Measurements from ENCODE around the gene RPL27A. TPM values are rescaled to one million over a fixed set of nuclear protein-coding genes. Genes with fewer than 3 reads are reported as not detected.
A peak's percentile ranks its signal among the peaks of the same experiment; 100 is the strongest.

RPL27A gene
- 100 to 1,000 TPM; 635 to 791 (median 757) TPM for total RNA-seq

DNA sequence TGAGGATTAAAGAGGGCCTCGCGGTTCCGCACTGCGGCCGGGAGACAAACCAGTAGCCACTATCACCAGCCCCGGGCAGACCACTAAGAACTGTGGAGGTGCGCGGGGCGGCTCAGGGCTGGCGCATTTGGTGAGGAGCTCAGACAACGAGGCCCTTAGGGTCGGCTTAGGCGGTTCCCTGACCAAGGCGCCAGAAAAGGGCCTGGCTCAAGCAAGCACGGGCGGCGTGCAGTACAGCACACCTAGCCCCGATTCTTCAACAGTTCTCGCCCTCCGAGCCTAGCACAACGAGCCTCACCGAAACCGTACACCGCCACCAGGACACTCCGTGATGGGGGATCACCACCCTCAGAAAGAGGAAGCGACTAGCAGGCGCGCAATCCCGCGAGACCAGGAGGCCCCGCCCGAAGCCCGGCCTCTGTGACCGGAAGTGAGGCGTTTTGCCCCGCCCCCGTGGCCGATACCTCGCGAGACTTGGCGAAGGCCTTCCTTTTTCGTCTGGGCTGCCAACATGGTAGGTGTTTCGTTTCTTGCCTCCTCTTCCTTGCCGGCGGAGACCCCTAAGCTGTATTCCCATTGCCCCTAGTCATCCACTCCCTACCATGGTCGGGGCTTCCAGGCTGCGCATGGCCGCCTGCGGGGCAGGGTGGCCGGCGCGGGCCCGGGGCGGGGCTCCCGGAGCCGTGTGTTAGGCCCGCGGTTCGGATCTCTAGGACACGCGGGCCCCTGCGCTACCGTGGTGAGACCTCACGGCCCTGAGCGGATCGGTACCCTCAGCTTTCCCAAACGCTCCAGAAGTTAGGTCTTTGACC is at the start of gene RPL27A, which contains the start of gene TRIM66:
RPL27A (plus strand) TSS at position 490 of the 812 bp plus-strand sequence; CDS start at position 512, 22 bp downstream.
TRIM66 (minus strand) TSS at position 363 of the 812 bp plus-strand sequence. CDS start 10,391 bp downstream, outside the sequence.
- DNase-seq (ENCODE audit: low spot score) = peak; percentile 97
- TF ChIP-seq, protein P1, sequence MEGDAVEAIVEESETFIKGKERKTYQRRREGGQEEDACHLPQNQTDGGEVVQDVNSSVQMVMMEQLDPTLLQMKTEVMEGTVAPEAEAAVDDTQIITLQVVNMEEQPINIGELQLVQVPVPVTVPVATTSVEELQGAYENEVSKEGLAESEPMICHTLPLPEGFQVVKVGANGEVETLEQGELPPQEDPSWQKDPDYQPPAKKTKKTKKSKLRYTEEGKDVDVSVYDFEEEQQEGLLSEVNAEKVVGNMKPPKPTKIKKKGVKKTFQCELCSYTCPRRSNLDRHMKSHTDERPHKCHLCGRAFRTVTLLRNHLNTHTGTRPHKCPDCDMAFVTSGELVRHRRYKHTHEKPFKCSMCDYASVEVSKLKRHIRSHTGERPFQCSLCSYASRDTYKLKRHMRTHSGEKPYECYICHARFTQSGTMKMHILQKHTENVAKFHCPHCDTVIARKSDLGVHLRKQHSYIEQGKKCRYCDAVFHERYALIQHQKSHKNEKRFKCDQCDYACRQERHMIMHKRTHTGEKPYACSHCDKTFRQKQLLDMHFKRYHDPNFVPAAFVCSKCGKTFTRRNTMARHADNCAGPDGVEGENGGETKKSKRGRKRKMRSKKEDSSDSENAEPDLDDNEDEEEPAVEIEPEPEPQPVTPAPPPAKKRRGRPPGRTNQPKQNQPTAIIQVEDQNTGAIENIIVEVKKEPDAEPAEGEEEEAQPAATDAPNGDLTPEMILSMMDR (IDR thresholded peaks at IDR 0.05) = no peak
- peak; percentile 97 for ATAC-seq (ENCODE audit: low FRiP score)

GRCh38 chr11:8634498-8634897 is 48.1 kb upstream of the RPL27A start:
- DNase-seq (ENCODE audit: low spot score) = no peak
- TF ChIP-seq, protein P1 (IDR thresholded peaks at IDR 0.05) = no peak
- ATAC-seq (ENCODE audit: low FRiP score) = no peak

- ATAC-seq (ENCODE audit: low FRiP score) = no peak
- no peak for DNase-seq (ENCODE audit: low spot score)
- TF ChIP-seq, protein P1 (IDR thresholded peaks at IDR 0.05) = no peak
These were observed 46.5 kb upstream of the RPL27A start for GRCh38 chr11:8636127-8636526.

- TF ChIP-seq, protein P1 (IDR thresholded peaks at IDR 0.05) = no peak
- ATAC-seq (ENCODE audit: low FRiP score) (no peak), DNase-seq (ENCODE audit: low spot score) (no peak)
These were observed 44.3 kb upstream of the RPL27A start for GRCh38 chr11:8638300-8638699.

DNA sequence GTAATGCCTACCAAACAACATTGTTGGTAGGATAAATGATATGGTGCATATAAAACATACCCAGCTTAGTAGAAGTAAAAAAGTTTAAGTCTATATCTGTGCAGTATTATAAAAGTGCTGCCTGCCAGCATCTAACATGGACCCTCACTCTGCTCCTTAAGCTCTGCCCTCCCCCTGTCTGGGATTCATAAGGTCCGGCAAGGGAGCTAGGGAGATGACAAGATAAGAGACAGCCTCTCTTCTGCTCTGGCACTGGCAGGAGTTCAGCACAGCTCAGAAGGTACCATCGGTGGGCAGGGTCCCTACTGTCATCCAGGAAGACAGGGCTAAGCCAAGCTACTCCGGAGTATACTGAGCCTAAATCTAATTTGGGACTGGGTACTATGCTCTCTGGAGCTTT is 42.9 kb upstream of the RPL27A start:
- DNase-seq (ENCODE audit: low spot score) (no peak), ATAC-seq (ENCODE audit: low FRiP score) (no peak)
- TF ChIP-seq, protein P1 (IDR thresholded peaks at IDR 0.05) = no peak

GRCh38 chr11:8640267-8640906 is 42.2 kb upstream of the RPL27A start:
- TF ChIP-seq, protein P1 (IDR thresholded peaks at IDR 0.05) = no peak
- no peak for ATAC-seq (ENCODE audit: low FRiP score)
- DNase-seq (ENCODE audit: low spot score) = no peak

Data from omental fat pad (tissue), 4 donors.